Measurements from ENCODE around the gene TEK.

- no peak for TF ChIP-seq CTCF (IDR thresholded peaks at IDR 0.05; ENCODE audit: low read depth, low read length, poor library complexity, severe bottlenecking)
- no peak for TF ChIP-seq EZH2phosphoT487 (IDR thresholded peaks at IDR 0.05; ENCODE audit: borderline replicate concordance, low read length)
These were observed 43.7 kb upstream of the TEK start for GRCh38 chr9:27065288-27065687.

All from DOHH2 (cell line).